ENCODE data around the gene EPHA1. TPM values are rescaled to one million over a fixed set of nuclear protein-coding genes. Genes with fewer than 3 reads are reported as not detected.

EPHA1 gene
- total and polyA plus RNA-seq, 12 donors: 0.12 to 0.73 (median 0.39) TPM; not detected in 9

DNA sequence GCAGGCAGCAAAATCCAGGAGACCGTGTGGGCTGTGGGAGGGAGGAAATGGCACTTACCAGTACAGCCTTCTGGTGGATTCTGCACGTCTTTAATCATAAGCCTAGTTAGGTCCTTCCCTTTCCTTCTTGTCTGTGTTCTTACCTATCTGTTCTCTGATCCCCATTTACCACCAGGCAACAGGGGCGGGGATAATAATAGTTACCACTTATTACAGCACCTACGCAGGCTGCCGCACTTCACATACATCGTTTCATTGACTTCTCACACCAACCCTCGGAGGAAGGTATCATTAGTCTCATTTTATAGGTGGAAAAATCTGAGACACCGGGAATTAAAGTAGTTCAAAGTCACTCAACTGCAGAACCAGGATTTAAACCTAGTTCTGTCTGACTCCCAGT, 4.5 kb upstream of the EPHA1 start:
- intact Hi-C loops (cut with DNase I): loop anchor here in 6 of 10 donors (10.0 kb wide), 4 partner anchors 48 to 108 kb away; partner anchors contain the start of genes FAM131B (in 3 of the 6) and CLCN1 (in 1 of the 6)
- H3K27ac ChIP-seq: peak overlapping the region in 1 of 10 donors; percentile 51
- ATAC-seq (no peak), DNase-seq (no peak)
- 89 to 92% methylated on average over 8 of the region's 8 CpGs for WGBS, 2 donors
- H3K9me3 ChIP-seq: no peaks in the 10 kb centered on the region
- H3K36me3 ChIP-seq: no peaks in the 10 kb centered on the region
- H3K4me3 ChIP-seq: no peak overlapping the region
- peaks cover 0 to 33% (median 10%) of the 10 kb centered on the region in 7 donors for H3K27me3 ChIP-seq
- TF ChIP-seq, protein P1, sequence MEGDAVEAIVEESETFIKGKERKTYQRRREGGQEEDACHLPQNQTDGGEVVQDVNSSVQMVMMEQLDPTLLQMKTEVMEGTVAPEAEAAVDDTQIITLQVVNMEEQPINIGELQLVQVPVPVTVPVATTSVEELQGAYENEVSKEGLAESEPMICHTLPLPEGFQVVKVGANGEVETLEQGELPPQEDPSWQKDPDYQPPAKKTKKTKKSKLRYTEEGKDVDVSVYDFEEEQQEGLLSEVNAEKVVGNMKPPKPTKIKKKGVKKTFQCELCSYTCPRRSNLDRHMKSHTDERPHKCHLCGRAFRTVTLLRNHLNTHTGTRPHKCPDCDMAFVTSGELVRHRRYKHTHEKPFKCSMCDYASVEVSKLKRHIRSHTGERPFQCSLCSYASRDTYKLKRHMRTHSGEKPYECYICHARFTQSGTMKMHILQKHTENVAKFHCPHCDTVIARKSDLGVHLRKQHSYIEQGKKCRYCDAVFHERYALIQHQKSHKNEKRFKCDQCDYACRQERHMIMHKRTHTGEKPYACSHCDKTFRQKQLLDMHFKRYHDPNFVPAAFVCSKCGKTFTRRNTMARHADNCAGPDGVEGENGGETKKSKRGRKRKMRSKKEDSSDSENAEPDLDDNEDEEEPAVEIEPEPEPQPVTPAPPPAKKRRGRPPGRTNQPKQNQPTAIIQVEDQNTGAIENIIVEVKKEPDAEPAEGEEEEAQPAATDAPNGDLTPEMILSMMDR (IDR thresholded peaks at IDR 0.05): no peak
- peaks cover 3 to 64% (median 15%) of the 10 kb centered on the region in 9 donors for H3K4me1 ChIP-seq

DNA sequence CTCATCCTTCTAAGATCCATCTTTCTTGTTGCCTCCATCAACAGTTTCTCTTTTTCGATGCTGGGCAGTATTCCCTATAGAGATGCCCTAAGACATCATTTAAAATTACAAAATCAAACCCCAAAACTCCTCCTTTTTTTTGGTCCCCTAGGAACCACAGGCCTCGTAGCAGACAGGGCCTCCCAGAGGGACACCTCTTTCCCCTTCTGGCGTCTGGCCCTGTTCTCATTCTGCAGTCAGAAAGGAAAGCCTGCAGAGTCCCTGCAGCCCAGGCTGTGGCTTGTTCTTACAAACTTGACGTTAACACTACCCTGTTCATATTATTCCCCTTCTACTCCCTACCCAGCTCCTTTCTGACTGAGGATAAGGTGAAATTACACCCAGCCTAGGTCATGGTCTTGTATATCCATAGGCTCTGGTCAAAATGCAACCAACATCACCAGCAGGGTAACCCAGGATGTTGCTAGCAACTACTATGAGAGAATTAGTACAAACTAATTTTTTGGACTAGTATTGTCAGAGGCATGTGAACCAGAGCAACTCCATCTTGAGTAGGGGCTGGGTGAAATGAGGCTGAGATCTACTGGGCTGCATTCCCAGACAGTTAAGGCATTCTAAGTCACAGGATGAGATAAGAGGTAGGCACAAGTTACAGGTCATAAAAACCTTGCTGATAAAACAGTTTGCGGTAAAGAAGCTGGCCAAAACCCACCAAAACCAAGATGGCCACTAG, 3.5 kb upstream of the EPHA1 start:
- H3K27me3 ChIP-seq: peaks cover 0 to 33% (median 10%) of the 10 kb centered on the region in 7 donors
- TF ChIP-seq, protein P1 (IDR thresholded peaks at IDR 0.05): no peak
- 66 to 76% methylated on average over 5 of the region's 5 CpGs for WGBS, 2 donors
- no peak for DNase-seq
- no peaks in the 10 kb centered on the region for H3K9me3 ChIP-seq
- H3K36me3 ChIP-seq: no peaks in the 10 kb centered on the region
- peaks cover 3 to 71% (median 15%) of the 10 kb centered on the region in 9 donors for H3K4me1 ChIP-seq
- no peak overlapping the region for H3K27ac ChIP-seq
- H3K4me3 ChIP-seq: no peak overlapping the region
- no peak for ATAC-seq
- intact Hi-C loops (cut with DNase I): loop anchor here in 6 of 10 donors (10.0 kb wide), 4 partner anchors 47 to 107 kb away; partner anchors contain the start of genes FAM131B (in 3 of the 6) and CLCN1 (in 1 of the 6)

DNA sequence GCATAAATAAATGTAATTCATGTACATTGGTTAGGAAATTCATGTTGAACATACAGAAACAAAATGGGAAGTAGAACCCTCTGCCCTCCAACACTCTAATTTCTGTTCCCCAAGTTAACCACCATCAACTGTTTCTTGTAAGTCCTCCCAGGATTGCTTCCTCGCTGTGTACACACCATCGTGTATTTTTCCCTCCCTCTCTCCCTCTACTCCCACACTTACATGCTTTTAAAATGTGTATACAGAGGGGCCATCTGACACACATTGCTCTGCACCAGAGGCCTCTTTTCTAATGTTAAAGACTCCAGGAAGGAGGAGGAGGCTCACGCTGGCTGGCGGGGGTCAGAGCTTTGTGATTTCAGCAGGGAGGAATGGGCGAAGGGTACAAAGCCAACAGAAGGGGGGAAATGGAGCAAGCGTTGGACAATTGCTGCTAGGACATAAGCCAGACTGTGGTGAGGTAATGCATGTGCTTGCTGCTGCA, 1.9 kb upstream of the EPHA1 start:
- ATAC-seq (peak in 5 of 8 donors; percentile 18 to 70 (median 49)), DNase-seq (no peak)
- peak overlapping the region in 1 of 10 donors; percentile 36 for H3K27ac ChIP-seq
- H3K4me1 ChIP-seq: peaks cover 3 to 64% (median 15%) of the 10 kb centered on the region in 9 donors
- no peaks in the 10 kb centered on the region for H3K9me3 ChIP-seq
- intact Hi-C loops (cut with DNase I): loop anchor here in 6 of 10 donors (10.0 kb wide), 4 partner anchors 46 to 106 kb away; partner anchors contain the start of genes FAM131B (in 3 of the 6) and CLCN1 (in 1 of the 6)
- 33 to 43% methylated on average over 6 of the region's 6 CpGs for WGBS, 2 donors
- no peak overlapping the region for H3K4me3 ChIP-seq
- peaks cover 0 to 30% (median 10%) of the 10 kb centered on the region in 7 donors for H3K27me3 ChIP-seq
- H3K36me3 ChIP-seq: no peaks in the 10 kb centered on the region
- TF ChIP-seq, protein P1 (IDR thresholded peaks at IDR 0.05): no peak

DNA sequence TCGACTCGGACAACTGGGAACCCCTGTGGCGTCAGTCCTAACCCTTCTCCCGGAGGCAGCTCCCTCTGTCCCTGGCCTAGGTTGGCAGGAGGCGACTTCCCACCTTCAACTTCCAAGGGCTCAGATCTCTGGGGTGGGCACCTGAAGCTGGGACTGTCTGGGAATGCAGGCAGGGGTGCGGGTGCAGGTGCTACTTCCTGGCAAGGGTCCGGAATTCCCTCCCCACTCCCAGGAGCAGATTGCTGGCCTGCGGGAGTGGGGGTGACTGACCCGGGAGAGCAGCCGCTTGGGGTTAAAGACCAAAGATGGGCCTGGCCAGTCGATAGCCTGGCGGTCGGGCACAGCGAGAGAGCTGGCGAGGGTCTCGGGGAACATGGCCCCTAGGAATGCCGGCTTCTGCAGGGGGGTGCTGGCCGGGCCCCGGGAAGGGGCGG, 387 bp downstream of the EPHA1 start:
- TF ChIP-seq, protein P1 (IDR thresholded peaks at IDR 0.05): no peak
- DNase-seq: no peak
- Histone ChIP-seq H3K9me3 (no peaks in the 10 kb centered on the region), H3K36me3 (no peaks in the 10 kb centered on the region), H3K4me1 (peaks cover 3 to 63% (median 15%) of the 10 kb centered on the region in 9 donors), H3K4me3 (peak overlapping the region in 4 of 10 donors; percentile 18 to 47 (median 28)), H3K27me3 (peaks cover 0 to 16% (median 4%) of the 10 kb centered on the region in 7 donors), H3K27ac (no peak overlapping the region)
- ATAC-seq: peak in 1 of 8 donors; percentile 46
- intact Hi-C loops (cut with DNase I): loop anchor here in 1 of 10 donors (5.0 kb wide), 1 partner anchor 61 kb away; no protein-coding TSS in a partner anchor
- WGBS, 2 donors: 41 to 42% methylated on average over 16 to 20 of the region's 20 CpGs

All from heart right ventricle (tissue), 16 donors.